Measurements from ENCODE around the gene USP4.
"Not testable (repeated sequence)": the region's sequence is repeated elsewhere in the genome, so short reads cannot be mapped to it uniquely, and the experiment has no call there.

Gene USP4

GRCh38 chr3:49352890-49353421 lies 13.1 kb upstream of the USP4 start:
- DNase-seq (ENCODE audit: extremely low read depth in 1 of 2, low read depth in 1 of 2): no peak

- no peak for DNase-seq (ENCODE audit: extremely low read depth in 1 of 2, low read depth in 1 of 2)
Measured at GRCh38 chr3:49352281-49352680, 12.4 kb upstream of the USP4 start.

GRCh38 chr3:49351521-49352011 lies 11.7 kb upstream of the USP4 start:
- DNase-seq (ENCODE audit: extremely low read depth in 1 of 2, low read depth in 1 of 2): no peak

- DNase-seq (ENCODE audit: extremely low read depth in 1 of 2, low read depth in 1 of 2): no peak
Measured at GRCh38 chr3:49349348-49350114, 9.7 kb upstream of the USP4 start.

DNA sequence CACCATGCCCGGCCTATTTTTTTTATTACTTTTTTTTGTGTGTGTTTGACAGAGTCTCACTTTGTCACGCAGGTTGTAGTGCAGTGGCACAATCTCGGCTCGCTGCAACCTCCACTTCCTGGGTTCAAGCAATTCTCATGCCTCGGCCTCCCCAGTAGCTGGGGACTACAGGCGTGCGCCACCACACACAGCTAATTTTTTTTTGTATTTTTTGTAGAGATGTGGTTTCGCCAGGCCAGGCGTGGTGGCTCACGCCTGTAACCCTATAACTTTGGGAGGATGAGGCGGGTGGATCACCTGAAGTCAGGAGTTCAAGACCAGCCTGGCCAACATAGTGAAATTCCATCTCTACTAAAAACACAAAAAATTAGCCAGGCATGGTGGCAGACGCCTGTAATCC lies 8.5 kb upstream of the USP4 start:
- not testable (repeated sequence) for DNase-seq (ENCODE audit: extremely low read depth in 1 of 2, low read depth in 1 of 2)

DNA sequence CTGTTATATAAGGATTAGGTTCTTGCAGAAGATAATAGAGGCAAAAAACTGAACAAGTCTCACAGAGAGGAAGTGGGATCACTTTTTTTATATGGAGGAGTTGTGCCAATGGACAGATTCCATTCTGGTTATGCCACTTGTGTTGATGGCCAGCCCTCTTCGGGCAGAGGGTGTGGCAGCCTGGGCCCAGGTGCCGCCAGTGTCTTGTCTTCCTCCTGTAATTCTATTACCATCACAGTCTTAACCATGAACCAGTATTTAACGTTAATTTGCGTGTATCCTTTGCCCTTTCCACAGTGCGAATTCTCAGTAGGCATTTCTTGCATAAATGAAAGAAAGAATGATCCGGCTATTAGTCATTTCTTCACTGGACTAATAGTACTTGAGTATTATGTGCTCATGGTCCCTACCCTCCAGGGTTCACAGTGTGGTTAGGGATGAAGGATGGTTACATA lies 7.0 kb upstream of the USP4 start:
- DNase-seq (ENCODE audit: extremely low read depth in 1 of 2, low read depth in 1 of 2): no peak

GRCh38 chr3:49343163-49343562 lies 3.3 kb upstream of the USP4 start:
- no peak for DNase-seq (ENCODE audit: extremely low read depth in 1 of 2, low read depth in 1 of 2)

DNA sequence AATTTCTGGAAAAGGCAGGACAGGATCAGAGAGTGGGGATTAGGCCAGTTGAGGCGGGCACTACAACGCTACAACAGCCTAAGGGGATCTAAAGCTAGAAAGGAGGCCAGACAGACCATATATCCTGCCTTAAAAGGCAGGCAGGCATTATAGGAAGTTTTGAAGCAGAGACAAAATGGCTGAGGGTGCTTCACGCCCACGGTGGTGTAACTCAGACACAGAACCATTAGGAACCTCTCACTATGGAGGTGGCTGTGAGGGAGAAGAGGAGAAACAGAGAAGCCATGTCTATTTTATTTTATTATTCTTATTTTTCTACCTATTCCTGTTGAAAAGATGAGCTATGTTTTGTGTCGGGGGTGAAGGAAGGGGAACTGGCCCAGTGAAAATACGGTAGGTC lies 2.1 kb upstream of the USP4 start:
- no peak for DNase-seq (ENCODE audit: extremely low read depth in 1 of 2, low read depth in 1 of 2)

GRCh38 chr3:49339581-49339940 lies 292 bp downstream of the USP4 start:
- DNase-seq (ENCODE audit: extremely low read depth in 1 of 2, low read depth in 1 of 2): no peak

DNA sequence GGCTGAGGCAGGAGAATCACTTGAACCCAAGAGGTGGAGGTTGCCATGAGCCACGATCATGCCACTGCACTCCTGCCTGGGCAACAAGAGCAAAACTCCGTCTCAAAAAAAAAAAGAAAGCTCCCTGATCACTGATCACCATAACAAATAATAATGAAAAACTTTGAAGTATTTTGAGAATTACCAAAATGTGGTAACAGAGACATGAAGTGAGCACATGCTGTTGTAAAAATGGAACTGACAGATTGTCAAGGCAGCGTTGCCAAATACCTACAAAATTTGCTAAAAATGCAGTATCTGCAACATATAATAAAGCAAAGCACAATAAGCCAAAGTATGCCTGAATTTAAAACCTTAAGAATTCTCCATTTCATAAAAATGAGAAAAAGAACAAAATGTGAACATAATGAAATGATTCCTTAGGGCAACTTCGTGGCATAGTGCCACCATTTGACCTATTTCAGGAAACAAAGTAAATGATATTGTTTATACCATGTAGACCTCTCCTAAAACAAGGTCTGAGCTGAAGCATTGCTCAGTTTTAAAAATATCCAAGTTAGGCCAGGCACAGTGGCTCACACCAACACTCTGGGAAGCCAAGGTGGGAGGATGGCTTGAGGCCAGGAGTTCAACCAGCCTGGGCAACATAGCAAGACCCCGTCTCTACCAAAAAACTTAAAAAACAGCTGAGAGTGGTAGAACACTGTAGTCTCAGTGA lies 5.8 kb downstream of the USP4 start:
- DNase-seq (ENCODE audit: extremely low read depth in 1 of 2, low read depth in 1 of 2): no peak

GRCh38 chr3:49333091-49333490 lies 6.8 kb downstream of the USP4 start:
- DNase-seq (ENCODE audit: extremely low read depth in 1 of 2, low read depth in 1 of 2): no peak

- no peak for DNase-seq (ENCODE audit: extremely low read depth in 1 of 2, low read depth in 1 of 2)
Measured at GRCh38 chr3:49329186-49329585, 10.7 kb downstream of the USP4 start.

GRCh38 chr3:49328350-49328749 lies 11.5 kb downstream of the USP4 start:
- DNase-seq (ENCODE audit: extremely low read depth in 1 of 2, low read depth in 1 of 2): not testable (repeated sequence)

DNA sequence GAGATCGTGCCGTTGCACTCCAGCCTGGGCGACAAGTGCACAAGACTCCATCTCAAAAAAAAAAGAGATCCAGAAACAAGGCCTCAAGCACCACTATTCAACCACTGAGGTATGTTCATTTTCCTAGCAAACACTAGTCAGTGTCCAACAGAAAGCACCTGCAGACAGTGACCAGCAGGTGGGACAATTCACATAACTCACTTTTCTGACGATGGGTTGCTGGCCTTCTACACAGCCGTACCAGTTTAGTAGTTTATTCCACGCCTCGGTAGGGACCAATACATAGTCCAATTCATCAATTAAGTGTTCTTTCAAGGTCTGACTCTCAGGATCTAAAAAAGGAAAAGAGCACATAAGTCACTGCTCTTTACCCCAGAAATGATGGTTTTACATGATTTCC lies 12.4 kb downstream of the USP4 start:
- no peak for DNase-seq (ENCODE audit: extremely low read depth in 1 of 2, low read depth in 1 of 2)

- no peak for DNase-seq (ENCODE audit: extremely low read depth in 1 of 2, low read depth in 1 of 2)
Measured at GRCh38 chr3:49324768-49325167, 15.1 kb downstream of the USP4 start.

- no peak for DNase-seq (ENCODE audit: extremely low read depth in 1 of 2, low read depth in 1 of 2)
Measured at GRCh38 chr3:49316696-49317457, 23.0 kb downstream of the USP4 start.

GRCh38 chr3:49313896-49314688 lies 25.8 kb downstream of the USP4 start:
- no peak for DNase-seq (ENCODE audit: extremely low read depth in 1 of 2, low read depth in 1 of 2)

GRCh38 chr3:49311283-49311682 lies 28.6 kb downstream of the USP4 start:
- DNase-seq (ENCODE audit: extremely low read depth in 1 of 2, low read depth in 1 of 2): no peak

DNA sequence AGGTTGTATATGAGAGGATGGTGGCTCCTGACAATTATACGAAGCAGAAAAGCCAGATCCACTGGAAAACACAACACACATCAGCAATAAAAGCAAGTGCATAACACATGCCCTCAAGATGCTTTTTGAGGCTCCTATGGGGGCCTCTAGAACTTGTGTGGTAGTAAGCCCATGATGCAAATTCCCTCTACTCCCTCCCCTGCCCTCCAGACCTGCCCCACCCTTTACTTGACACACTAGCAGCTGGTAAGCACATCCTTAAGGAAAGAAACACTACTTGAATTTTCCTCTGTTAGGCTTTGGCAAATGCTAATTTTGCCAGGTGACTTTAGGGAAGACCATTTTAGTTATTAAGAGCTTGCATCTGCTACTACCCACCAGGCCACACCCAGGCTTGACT lies 29.2 kb downstream of the USP4 start:
- no peak for DNase-seq (ENCODE audit: extremely low read depth in 1 of 2, low read depth in 1 of 2)

DNA sequence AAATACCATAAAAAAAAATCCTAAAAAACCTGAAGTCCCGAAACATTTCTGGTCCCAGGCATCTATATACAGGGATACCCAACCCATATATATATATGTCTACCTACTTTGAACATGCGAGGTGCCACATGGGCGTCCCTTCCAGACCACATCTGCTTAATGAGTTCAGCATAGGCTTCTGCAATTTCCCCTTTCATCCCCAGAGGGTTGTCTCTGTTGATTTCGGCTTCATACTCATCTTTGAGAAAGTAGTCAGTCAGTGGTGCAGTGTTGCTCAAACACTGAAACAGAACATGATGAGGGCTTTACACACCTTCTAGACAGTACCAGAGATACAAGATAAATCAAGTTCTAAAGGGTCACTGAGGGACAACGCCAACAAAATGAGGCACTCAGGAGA lies 34.2 kb downstream of the USP4 start:
- DNase-seq (ENCODE audit: extremely low read depth in 1 of 2, low read depth in 1 of 2): no peak
